ENCODE results near the gene KSR2.
"Not testable (repeated sequence)": the region's sequence is repeated elsewhere in the genome, so short reads cannot be mapped to it uniquely, and the experiment has no call there.

Gene KSR2

DNA sequence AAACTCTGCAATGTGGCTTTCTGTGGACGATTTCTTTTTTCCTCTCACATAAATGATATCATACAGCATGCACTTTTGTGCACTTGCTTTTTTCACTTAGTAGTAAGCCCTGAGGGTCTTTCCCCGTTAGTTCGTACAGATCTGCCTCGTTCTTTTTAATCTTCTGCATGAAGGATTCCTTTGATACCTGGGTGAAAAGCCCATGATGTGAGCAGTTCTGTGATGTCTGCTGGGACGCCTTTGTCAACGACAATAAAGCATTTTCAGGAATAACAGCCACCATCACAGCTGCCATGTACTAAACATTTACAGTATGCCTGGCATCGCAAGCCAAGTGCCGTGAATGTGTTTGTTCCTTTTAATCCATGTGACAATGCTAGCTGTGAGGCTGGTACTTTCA, 99.2 kb downstream of the KSR2 start:
- DNase-seq (ENCODE audit: low read depth): no peak
- H3K4me3 ChIP-seq (ENCODE audit: low read length): no peak overlapping the region
- TF ChIP-seq, protein P1, sequence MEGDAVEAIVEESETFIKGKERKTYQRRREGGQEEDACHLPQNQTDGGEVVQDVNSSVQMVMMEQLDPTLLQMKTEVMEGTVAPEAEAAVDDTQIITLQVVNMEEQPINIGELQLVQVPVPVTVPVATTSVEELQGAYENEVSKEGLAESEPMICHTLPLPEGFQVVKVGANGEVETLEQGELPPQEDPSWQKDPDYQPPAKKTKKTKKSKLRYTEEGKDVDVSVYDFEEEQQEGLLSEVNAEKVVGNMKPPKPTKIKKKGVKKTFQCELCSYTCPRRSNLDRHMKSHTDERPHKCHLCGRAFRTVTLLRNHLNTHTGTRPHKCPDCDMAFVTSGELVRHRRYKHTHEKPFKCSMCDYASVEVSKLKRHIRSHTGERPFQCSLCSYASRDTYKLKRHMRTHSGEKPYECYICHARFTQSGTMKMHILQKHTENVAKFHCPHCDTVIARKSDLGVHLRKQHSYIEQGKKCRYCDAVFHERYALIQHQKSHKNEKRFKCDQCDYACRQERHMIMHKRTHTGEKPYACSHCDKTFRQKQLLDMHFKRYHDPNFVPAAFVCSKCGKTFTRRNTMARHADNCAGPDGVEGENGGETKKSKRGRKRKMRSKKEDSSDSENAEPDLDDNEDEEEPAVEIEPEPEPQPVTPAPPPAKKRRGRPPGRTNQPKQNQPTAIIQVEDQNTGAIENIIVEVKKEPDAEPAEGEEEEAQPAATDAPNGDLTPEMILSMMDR (conservative IDR thresholded peaks at IDR 0.05; ENCODE audit: low read length): no peak

DNA sequence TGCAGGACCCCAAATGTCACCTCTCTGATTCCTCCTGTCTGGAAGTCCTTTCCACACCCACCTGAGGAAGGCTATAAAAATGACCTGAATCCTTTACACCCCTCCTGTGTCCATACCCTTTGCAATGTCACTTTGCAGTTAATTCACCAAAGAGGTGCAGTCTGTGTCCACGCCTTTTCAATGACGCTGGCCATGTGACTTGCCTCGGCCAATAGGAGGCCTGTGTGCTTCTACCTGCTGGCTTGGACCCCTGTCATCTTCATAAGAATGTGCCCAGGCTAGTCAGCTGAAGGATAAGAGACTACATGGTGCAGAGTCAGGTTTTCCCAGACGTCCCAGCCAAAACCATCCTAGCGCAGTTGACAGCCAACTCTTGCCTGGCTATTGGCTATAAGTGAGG, 101.4 kb downstream of the KSR2 start:
- TF ChIP-seq, protein P1 (conservative IDR thresholded peaks at IDR 0.05; ENCODE audit: low read length): no peak
- no peak overlapping the region for H3K4me3 ChIP-seq (ENCODE audit: low read length)
- DNase-seq (ENCODE audit: low read depth): no peak

DNA sequence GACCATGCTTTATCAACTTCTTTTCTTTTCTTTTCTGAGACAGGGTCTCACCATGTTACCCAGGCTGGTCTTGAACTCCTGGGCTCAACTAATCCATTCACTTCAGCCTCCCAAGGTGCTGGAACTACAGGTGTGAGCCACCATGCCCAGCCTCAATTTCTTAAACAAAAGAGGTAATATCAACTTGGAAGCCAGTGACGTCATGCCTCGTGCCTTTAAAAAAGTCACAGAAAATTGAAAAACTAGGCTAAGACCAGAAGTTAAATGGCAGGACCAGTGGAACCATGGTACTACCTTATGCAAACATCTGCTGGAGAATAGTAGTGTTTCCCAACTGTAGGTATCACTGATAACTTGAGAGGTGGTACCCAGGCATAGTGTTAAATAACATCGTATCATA, 103.3 kb downstream of the KSR2 start:
- no peak overlapping the region for H3K4me3 ChIP-seq (ENCODE audit: low read length)
- TF ChIP-seq, protein P1 (conservative IDR thresholded peaks at IDR 0.05; ENCODE audit: low read length): no peak
- DNase-seq (ENCODE audit: low read depth): no peak

DNA sequence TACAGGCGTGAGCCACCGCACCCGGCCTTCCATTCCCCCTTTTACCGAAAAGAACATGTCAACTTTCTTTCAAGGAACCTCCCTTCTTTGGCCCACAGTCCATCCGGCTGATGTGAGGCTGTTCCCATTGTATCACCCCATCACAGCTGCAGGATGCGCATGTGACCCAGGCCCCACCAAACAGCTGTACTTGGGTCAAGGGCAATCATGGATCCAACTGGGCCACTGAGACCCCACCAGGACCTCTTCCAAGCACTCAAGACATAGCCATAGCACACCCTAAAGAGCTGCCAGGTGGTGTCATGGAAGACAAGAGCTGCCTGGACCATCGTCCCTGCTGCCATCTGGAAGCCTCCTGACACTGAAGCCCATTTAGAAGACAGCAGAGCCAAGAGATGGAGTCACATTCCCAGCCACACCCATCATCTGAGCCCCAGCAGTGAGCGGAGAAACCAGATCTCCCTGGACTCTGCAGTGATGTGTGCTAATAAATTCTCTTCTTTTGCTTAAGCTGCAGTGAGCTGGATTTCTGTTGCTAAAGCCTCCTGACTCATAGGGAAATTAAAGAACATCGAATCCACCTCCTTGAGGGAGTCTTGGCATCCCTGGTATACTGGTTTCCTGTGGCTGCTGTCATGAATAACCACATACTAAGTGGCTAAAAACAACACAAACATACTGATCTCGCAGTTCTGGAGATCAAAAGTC, 105.6 kb downstream of the KSR2 start:
- H3K4me3 ChIP-seq (ENCODE audit: low read length): no peak overlapping the region
- peak; percentile 73 for DNase-seq (ENCODE audit: low read depth)
- TF ChIP-seq, protein P1 (conservative IDR thresholded peaks at IDR 0.05; ENCODE audit: low read length): no peak

GRCh38 chr12:117861691-117862090, 107.1 kb downstream of the KSR2 start:
- TF ChIP-seq, protein P1 (conservative IDR thresholded peaks at IDR 0.05; ENCODE audit: low read length): no peak
- no peak for DNase-seq (ENCODE audit: low read depth)
- no peak overlapping the region for H3K4me3 ChIP-seq (ENCODE audit: low read length)

GRCh38 chr12:117860787-117861290, 108.0 kb downstream of the KSR2 start:
- DNase-seq (ENCODE audit: low read depth); H3K4me3 ChIP-seq (ENCODE audit: low read length): not testable (repeated sequence)

GRCh38 chr12:117860111-117860510, 108.7 kb downstream of the KSR2 start:
- DNase-seq (ENCODE audit: low read depth): no peak
- no peak overlapping the region for H3K4me3 ChIP-seq (ENCODE audit: low read length)
- TF ChIP-seq, protein P1 (conservative IDR thresholded peaks at IDR 0.05; ENCODE audit: low read length): no peak
